LNCaP clone FGC (cell line): ENCODE data around the gene TTR.

Experiments used
- DNase-seq: peaks from one replicate; pipeline ENCODE4 v3.0.0-alpha.2; 2011; ENCODE audit warnings: low read depth
- H3K4me3 ChIP-seq: 2 replicates; pipeline ENCODE4 v1.5.1; 2011; ENCODE audit warnings: mild to moderate bottlenecking, low read depth, low read length, control low read depth
- TF ChIP-seq, protein P1 (sequence below): IDR thresholded peaks from 2 replicates; pipeline ENCODE4 v1.5.1; 2012; ENCODE audit warnings: mild to moderate bottlenecking; ENCODE audit not compliant: control insufficient read depth, insufficient read depth; ENCODE audit errors: extremely low read depth

The TTR gene

DNA sequence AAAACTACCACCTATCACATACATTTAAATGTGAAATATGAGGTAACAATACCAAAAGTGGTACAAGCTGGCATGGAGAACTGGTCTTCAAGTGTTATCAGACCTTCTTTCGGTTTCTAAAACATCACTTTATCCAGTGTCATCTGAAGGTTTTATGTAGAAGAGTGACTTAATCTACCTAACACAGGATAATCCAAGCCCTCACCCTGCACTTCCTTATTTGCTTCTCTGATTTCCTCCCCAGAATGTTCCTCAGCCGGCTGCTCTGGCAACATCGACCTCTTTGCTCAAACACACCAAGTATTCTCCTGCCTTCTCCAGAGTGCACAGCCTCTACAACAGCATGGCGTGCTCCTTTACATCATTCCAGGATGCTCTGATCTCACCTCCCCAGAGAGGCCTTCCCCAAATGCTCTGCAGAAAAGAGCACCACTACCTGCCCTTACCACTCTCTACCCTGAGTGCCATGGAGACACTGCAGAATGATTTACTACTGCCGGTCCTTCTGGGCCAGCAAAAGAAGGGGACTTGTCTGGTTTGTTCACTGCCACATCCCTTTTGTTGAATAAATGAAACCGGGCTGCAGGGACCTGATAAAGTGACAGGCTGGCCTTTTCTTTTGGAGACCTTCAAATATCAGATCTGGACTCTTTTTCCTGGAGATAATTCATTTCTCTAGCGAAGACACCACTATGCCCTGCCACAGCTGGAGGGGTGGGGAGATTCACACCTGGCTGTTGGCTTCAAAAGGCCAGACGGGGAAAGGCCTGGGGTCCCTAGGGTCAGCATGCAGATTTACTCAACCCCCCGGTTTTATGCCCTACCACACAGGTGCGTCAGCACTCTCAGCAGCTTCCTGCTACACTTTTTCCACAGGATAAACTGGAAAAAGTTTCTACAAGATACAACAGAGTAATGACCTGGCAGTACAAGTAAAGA is 42.0 kb downstream of the TTR start:
- no peak overlapping the region for H3K4me3 ChIP-seq
- no peak for DNase-seq
- TF ChIP-seq, protein P1, sequence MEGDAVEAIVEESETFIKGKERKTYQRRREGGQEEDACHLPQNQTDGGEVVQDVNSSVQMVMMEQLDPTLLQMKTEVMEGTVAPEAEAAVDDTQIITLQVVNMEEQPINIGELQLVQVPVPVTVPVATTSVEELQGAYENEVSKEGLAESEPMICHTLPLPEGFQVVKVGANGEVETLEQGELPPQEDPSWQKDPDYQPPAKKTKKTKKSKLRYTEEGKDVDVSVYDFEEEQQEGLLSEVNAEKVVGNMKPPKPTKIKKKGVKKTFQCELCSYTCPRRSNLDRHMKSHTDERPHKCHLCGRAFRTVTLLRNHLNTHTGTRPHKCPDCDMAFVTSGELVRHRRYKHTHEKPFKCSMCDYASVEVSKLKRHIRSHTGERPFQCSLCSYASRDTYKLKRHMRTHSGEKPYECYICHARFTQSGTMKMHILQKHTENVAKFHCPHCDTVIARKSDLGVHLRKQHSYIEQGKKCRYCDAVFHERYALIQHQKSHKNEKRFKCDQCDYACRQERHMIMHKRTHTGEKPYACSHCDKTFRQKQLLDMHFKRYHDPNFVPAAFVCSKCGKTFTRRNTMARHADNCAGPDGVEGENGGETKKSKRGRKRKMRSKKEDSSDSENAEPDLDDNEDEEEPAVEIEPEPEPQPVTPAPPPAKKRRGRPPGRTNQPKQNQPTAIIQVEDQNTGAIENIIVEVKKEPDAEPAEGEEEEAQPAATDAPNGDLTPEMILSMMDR, result no peak

GRCh38 chr18:31634331-31634713 is 42.6 kb downstream of the TTR start:
- H3K4me3 ChIP-seq, result no peak overlapping the region
- TF ChIP-seq, protein P1, result no peak
- no peak for DNase-seq

DNA sequence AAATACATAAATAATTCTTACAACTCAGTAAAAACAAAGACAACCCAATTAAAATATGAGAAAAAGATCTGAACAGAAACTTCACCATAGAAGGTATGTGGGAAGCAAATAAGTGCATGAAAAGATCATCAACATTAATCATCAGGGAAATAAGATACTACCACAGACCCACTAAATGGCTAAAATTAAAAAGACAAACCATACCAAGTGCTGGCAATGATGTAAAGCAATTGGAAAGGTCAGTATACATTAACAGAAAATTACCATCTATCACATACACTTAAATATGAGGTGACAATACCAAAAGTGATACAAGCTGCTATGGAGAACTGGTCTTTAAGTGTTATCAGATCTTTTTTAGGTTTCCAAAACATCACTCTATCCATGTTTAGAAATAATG is 44.7 kb downstream of the TTR start:
- TF ChIP-seq, protein P1, result no peak
- no peak for DNase-seq
- H3K4me3 ChIP-seq, result no peak overlapping the region

- TF ChIP-seq, protein P1, result no peak
- H3K4me3 ChIP-seq, result no peak overlapping the region
- no peak for DNase-seq
Measured at GRCh38 chr18:31637445-31637844, 45.8 kb downstream of the TTR start.

GRCh38 chr18:31643003-31643402 is 51.3 kb downstream of the TTR start:
- H3K4me3 ChIP-seq, result no peak overlapping the region
- no peak for DNase-seq
- TF ChIP-seq, protein P1, result no peak

DNA sequence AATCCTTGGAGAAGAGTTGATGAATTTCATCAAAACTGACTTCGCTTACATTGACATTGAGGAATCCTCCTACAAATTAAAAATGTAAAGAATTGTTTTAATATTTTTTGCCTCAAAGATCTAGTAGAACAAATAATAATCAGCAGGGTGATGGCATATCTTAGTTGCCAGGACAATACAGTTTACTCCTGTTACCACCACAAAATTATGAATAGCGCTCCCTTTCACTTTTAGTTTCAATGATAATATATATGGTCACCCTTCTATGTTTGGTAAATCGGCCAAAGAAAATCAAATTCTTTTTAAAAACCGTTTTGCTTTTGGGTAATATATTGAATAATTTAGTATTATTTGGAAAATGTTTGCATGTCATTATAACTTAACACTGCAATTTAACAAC is 53.7 kb downstream of the TTR start:
- no peak overlapping the region for H3K4me3 ChIP-seq
- DNase-seq, result no peak
- TF ChIP-seq, protein P1, result no peak
